SK-N-SH (cell line): ENCODE data around the gene VLDLR. TPM values are rescaled to one million over a fixed set of nuclear protein-coding genes. Genes with fewer than 3 reads are reported as not detected.

Source experiments
- CTCF ChIA-PET: fragments of 300-600, 350-600 bp; formaldehyde crosslinking; extraction: SDS; loops from one replicate; lab custom pipeline; 2021; lab: Yijun Ruan, JAX
- POLR2A ChIA-PET: fragments of 350-600 bp; sonication (Branson Sonifier 250); formaldehyde crosslinking; extraction: SDS; loops from one replicate; lab custom pipeline; 2020; ENCODE audit warnings: antibody characterized with exemption, inconsistent platforms; lab: Yijun Ruan, JAX
- DNase-seq: peaks from one replicate; pipeline ENCODE4 v3.0.0; 2012
- H2AFZ ChIP-seq: fragments of 200-600 bp; sonication (generic); 2 replicates; pipeline ENCODE4 v1.8.1; 2016; ENCODE audit warnings: antibody characterized with exemption, mild to moderate bottlenecking, low read depth
- H3F3A ChIP-seq: fragments of 200-600 bp; sonication (generic); replicated peaks from 2 replicates; pipeline ENCODE3; 2016; ENCODE audit warnings: antibody characterized with exemption, mild to moderate bottlenecking; ENCODE audit not compliant: insufficient read depth
- H3K27ac ChIP-seq, 2 experiments: fragments of 200-500 bp in 1 of 2; fragments of 200-600 bp in 1 of 2; sonication (Bioruptor generic) in 1 of 2; sonication (generic), shearing (Covaris generic) in 1 of 2; 2 replicates each; pipeline versions ENCODE4 v1.5.1 to v1.6.1; 2014 to 2016; ENCODE audit warnings: low read depth in 2 of 2, inconsistent platforms in 1 of 2, low read length in 1 of 2, mild to moderate bottlenecking in 1 of 2, mixed read lengths in 1 of 2
- H3K27me3 ChIP-seq: fragments of 200-600 bp; sonication (generic), shearing (Covaris generic); 2 replicates; pipeline ENCODE4 v1.6.1; 2016; ENCODE audit warnings: mixed run types; ENCODE audit not compliant: insufficient read depth
- H3K36me3 ChIP-seq, 2 experiments: fragments of 200-500 bp in 1 of 2; fragments of 200-600 bp in 1 of 2; sonication (Bioruptor generic) in 1 of 2; sonication (generic) in 1 of 2; replicated peaks in 1 of 2; 2 replicates each; pipeline versions ENCODE3 to v1.5.1; 2014 to 2016; ENCODE audit warnings: low read length in 1 of 2, mild to moderate bottlenecking in 1 of 2; ENCODE audit not compliant: insufficient read depth in 2 of 2, control insufficient read depth in 1 of 2
- H3K4me1 ChIP-seq, 2 experiments: fragments of 200-500 bp in 1 of 2; fragments of 200-600 bp in 1 of 2; sonication (Bioruptor generic) in 1 of 2; sonication (generic), shearing (Covaris generic) in 1 of 2; 2 replicates each; pipeline versions ENCODE4 v1.5.1 to v1.6.1; 2014 to 2016; ENCODE audit warnings: low read depth in 1 of 2, low read length in 1 of 2, mixed run types in 1 of 2; ENCODE audit not compliant: insufficient read depth in 2 of 2, control insufficient read depth in 1 of 2
- H3K4me2 ChIP-seq: fragments of 200-600 bp; sonication (generic), shearing (Covaris generic); 2 replicates; pipeline ENCODE4 v1.6.1; 2017; ENCODE audit warnings: mixed run types
- H3K4me3 ChIP-seq, 2 experiments: fragments of 200-500 bp in 1 of 2; fragments of 200-600 bp in 1 of 2; sonication (Bioruptor generic) in 1 of 2; sonication (generic), shearing (Covaris generic) in 1 of 2; 2 replicates each; pipeline versions ENCODE4 v1.5.1 to v1.8.1; 2014 to 2016; ENCODE audit warnings: low read depth in 2 of 2, inconsistent platforms in 1 of 2, low read length in 1 of 2, mild to moderate bottlenecking in 1 of 2, mixed read lengths in 1 of 2, moderate library complexity in 1 of 2
- H3K79me2 ChIP-seq: fragments of 200-600 bp; sonication (generic); 2 replicates; pipeline ENCODE4 v1.8.1; 2017; ENCODE audit warnings: mild to moderate bottlenecking; ENCODE audit not compliant: insufficient read depth
- H3K9ac ChIP-seq: fragments of 200-600 bp; sonication (generic); 2 replicates; pipeline ENCODE4 v1.6.1; 2017; ENCODE audit warnings: mixed run types
- H3K9me2 ChIP-seq: fragments of 200-600 bp; sonication (generic); 2 replicates; pipeline ENCODE4 v1.6.1; 2017; ENCODE audit warnings: mixed run types
- H3K9me3 ChIP-seq: fragments of 200-600 bp; sonication (generic); 2 replicates; pipeline ENCODE4 v1.6.1; 2017; ENCODE audit warnings: mixed run types, mild to moderate bottlenecking, moderate library complexity
- H4K20me1 ChIP-seq: fragments of 200-600 bp; sonication (generic); 2 replicates; pipeline ENCODE4 v1.6.1; 2017; ENCODE audit warnings: mild to moderate bottlenecking, mixed run types; ENCODE audit not compliant: insufficient read depth
- CHD2 ChIP-seq: fragments of 150-350 bp; IDR thresholded peaks from 2 replicates; pipeline ENCODE4 v1.6.1; 2018; ENCODE audit warnings: low read length; ENCODE audit not compliant: partially characterized antibody
- ELF1 ChIP-seq: IDR thresholded peaks from 2 replicates; pipeline ENCODE4 v1.4.0; 2012
- EZH2phosphoT487 ChIP-seq: fragments of 200-600 bp; sonication (generic); IDR thresholded peaks from 2 replicates; pipeline ENCODE4 v1.6.1; 2017; ENCODE audit warnings: low read depth, mixed run types, mild to moderate bottlenecking, antibody characterized with exemption, moderate library complexity, borderline replicate concordance
- MXI1 ChIP-seq: IDR thresholded peaks from 2 replicates; pipeline ENCODE4 v1.6.1; 2012; ENCODE audit warnings: mild to moderate bottlenecking, low read depth, low read length, improper control_type of control experiment
- NFIC ChIP-seq: IDR thresholded peaks from 2 replicates; pipeline ENCODE4 v1.4.0; 2012; ENCODE audit warnings: borderline replicate concordance
- NRF1 ChIP-seq: IDR thresholded peaks from 2 replicates; pipeline ENCODE4 v1.6.1; 2012; ENCODE audit warnings: low read depth, mild to moderate bottlenecking, low read length
- POLR2AphosphoS5 ChIP-seq: IDR thresholded peaks from 2 replicates; pipeline ENCODE4 v1.6.1; 2012; ENCODE audit warnings: low read depth, low read length
- RAD21 ChIP-seq: IDR thresholded peaks from 2 replicates; pipeline ENCODE4 v1.6.1; 2012; ENCODE audit warnings: mild to moderate bottlenecking, low read length
- RCOR1 ChIP-seq: fragments of 150-350 bp; IDR thresholded peaks from 2 replicates; pipeline ENCODE4 v1.6.1; 2017; ENCODE audit warnings: antibody characterized with exemption, low read length
- RXRA ChIP-seq: IDR thresholded peaks from 2 replicates; pipeline ENCODE4 v1.4.0; 2012; ENCODE audit warnings: low read depth, mild to moderate bottlenecking, borderline replicate concordance
- SMC3 ChIP-seq: IDR thresholded peaks from 2 replicates; pipeline ENCODE4 v1.6.1; 2012; ENCODE audit warnings: low read depth, low read length, improper control_type of control experiment
- TAF1 ChIP-seq: IDR thresholded peaks from 2 replicates; pipeline ENCODE4 v1.6.1; 2012; ENCODE audit warnings: low read depth, mild to moderate bottlenecking, low read length, moderate library complexity, borderline replicate concordance
- WGBS: methylation state at CpG from one replicate; pipeline ENCODE4 v1.1.6; 2017; ENCODE audit warnings: low lambda C conversion rate; 5-methylcytosine and 5-hydroxymethylcytosine counted together
- polyA plus RNA-seq, 3 experiments: library from polyadenylated mRNA; depleted of rRNA; stranded (reverse); fragments of >200 nt; gene quantifications; 2 replicates each; pipeline ENCODE4 v1.2.3, GENCODE V29; 2012
- TF ChIP-seq, protein P1 (sequence below): IDR thresholded peaks from 2 replicates; pipeline ENCODE4 v1.4.0; 2012; ENCODE audit warnings: low read depth, borderline replicate concordance
- TF ChIP-seq, protein P2 (sequence below): IDR thresholded peaks from 2 replicates; pipeline ENCODE4 v1.6.1; 2012; ENCODE audit warnings: mild to moderate bottlenecking, low read depth, low read length, moderate library complexity
- TF ChIP-seq, protein P3 (sequence below): IDR thresholded peaks from 2 replicates; pipeline ENCODE4 v1.4.0; 2012; ENCODE audit warnings: low read depth, borderline replicate concordance

The VLDLR gene
- polyA plus RNA-seq, 1 of the 3 experiments (the other 2 are of a cell fraction), result 9.2 TPM

DNA sequence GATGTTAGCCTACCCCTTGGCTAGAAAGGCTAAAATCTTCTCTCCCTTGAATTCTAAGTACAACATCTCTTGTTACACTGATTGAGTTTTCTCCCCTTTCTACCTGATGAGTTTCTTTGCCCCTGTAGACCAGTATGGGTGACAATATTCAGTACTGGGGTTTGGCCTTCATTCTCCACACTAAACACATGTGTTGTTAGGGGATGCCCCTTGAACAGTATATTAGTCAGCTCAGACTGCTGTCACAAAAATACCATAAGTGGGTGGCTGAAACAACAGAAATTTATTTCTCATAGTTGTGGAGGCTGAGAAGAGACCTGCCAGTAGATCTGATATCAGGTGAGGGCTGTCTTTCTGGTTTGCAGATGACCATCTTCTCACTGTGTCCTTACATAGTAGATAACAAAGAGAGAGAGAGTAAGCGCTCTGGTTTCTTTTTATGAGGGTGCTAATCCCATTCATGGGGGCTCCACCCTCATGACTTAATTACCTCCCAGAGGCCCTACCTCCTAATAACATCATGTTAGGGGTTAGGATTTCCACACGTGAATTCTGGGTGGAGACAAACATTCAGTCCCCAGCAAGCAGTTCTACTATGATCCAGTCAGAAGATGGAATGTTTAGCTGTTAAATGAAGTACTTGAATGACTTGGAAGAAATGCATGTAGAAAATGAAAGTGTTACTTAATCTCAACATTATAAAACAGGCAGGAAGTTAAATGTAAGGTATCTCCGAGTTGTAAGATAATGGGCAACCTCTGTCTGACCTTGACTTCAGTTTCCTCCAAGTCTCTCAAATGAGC, 17.5 kb downstream of the VLDLR start:
- Histone ChIP-seq H2AFZ (no peak overlapping the region), H3K4me2 (no peak overlapping the region), H3K27me3 (no peaks in the 10 kb centered on the region), H4K20me1 (no peaks in the 10 kb centered on the region), H3K4me1 (no peaks in the 10 kb centered on the region; a peak in 1 of 4 replicates), H3K79me2 (no peaks in the 10 kb centered on the region), H3K36me3 (peaks cover 9 to 39% of the 10 kb centered on the region in 2 experiments), H3K9me2 (no peaks in the 10 kb centered on the region), H3K9ac (no peak overlapping the region), H3F3A (no peaks in the 10 kb centered on the region), H3K9me3 (no peaks in the 10 kb centered on the region), H3K4me3 (no peak overlapping the region), H3K27ac (no peak overlapping the region)
- 100% methylated on average over 3 of the region's 3 CpGs for WGBS
- no peak for TF ChIP-seq TAF1
- TF ChIP-seq RCOR1, result no peak
- no peak for TF ChIP-seq POLR2AphosphoS5
- TF ChIP-seq NRF1, result no peak
- TF ChIP-seq RAD21, result no peak
- ChIA-PET POLR2A (no interaction called here), CTCF (interaction anchor here (1.5 kb wide), 1 partner anchor 89 kb away, joined by 5 read pairs; no protein-coding TSS in a partner anchor)
- no peak for DNase-seq

DNA sequence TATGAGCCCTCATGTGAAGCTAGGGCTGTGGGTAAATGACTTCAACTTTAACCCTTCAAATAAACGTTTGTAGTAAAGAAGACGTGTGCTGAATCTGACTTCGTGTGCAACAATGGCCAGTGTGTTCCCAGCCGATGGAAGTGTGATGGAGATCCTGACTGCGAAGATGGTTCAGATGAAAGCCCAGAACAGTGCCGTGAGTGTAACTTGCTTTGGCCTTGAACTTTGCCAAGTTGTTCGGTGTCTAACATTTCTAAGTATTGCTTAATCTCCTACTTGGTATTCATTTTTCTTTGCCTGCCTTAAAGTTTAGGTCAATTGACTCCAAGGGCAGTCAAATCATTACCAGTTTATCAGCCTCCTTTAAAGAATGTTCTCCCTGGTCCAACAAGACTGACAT, 18.2 kb downstream of the VLDLR start:
- no peak overlapping the region for H2AFZ ChIP-seq
- ChIA-PET CTCF (interaction anchor here (1.4 kb wide), 1 partner anchor 11 kb away, joined by 3 read pairs; no protein-coding TSS in a partner anchor), POLR2A (no interaction called here)
- no peaks in the 10 kb centered on the region for H3K9me3 ChIP-seq
- no peaks in the 10 kb centered on the region for H3K79me2 ChIP-seq
- no peak for DNase-seq
- H3K4me1 ChIP-seq, result no peaks in the 10 kb centered on the region
- H3K27ac ChIP-seq, result no peak overlapping the region
- WGBS, result 85% methylated on average over 7 of the region's 7 CpGs
- TF ChIP-seq CHD2 (no peak), EZH2phosphoT487 (no peak), ELF1 (no peak), NFIC (no peak), SMC3 (no peak), MXI1 (no peak), RXRA (no peak)
- TF ChIP-seq, protein P1, sequence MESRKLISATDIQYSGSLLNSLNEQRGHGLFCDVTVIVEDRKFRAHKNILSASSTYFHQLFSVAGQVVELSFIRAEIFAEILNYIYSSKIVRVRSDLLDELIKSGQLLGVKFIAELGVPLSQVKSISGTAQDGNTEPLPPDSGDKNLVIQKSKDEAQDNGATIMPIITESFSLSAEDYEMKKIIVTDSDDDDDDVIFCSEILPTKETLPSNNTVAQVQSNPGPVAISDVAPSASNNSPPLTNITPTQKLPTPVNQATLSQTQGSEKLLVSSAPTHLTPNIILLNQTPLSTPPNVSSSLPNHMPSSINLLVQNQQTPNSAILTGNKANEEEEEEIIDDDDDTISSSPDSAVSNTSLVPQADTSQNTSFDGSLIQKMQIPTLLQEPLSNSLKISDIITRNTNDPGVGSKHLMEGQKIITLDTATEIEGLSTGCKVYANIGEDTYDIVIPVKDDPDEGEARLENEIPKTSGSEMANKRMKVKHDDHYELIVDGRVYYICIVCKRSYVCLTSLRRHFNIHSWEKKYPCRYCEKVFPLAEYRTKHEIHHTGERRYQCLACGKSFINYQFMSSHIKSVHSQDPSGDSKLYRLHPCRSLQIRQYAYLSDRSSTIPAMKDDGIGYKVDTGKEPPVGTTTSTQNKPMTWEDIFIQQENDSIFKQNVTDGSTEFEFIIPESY, result no peak
- TF ChIP-seq, protein P2, sequence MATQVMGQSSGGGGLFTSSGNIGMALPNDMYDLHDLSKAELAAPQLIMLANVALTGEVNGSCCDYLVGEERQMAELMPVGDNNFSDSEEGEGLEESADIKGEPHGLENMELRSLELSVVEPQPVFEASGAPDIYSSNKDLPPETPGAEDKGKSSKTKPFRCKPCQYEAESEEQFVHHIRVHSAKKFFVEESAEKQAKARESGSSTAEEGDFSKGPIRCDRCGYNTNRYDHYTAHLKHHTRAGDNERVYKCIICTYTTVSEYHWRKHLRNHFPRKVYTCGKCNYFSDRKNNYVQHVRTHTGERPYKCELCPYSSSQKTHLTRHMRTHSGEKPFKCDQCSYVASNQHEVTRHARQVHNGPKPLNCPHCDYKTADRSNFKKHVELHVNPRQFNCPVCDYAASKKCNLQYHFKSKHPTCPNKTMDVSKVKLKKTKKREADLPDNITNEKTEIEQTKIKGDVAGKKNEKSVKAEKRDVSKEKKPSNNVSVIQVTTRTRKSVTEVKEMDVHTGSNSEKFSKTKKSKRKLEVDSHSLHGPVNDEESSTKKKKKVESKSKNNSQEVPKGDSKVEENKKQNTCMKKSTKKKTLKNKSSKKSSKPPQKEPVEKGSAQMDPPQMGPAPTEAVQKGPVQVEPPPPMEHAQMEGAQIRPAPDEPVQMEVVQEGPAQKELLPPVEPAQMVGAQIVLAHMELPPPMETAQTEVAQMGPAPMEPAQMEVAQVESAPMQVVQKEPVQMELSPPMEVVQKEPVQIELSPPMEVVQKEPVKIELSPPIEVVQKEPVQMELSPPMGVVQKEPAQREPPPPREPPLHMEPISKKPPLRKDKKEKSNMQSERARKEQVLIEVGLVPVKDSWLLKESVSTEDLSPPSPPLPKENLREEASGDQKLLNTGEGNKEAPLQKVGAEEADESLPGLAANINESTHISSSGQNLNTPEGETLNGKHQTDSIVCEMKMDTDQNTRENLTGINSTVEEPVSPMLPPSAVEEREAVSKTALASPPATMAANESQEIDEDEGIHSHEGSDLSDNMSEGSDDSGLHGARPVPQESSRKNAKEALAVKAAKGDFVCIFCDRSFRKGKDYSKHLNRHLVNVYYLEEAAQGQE, result no peak
- TF ChIP-seq, protein P3, sequence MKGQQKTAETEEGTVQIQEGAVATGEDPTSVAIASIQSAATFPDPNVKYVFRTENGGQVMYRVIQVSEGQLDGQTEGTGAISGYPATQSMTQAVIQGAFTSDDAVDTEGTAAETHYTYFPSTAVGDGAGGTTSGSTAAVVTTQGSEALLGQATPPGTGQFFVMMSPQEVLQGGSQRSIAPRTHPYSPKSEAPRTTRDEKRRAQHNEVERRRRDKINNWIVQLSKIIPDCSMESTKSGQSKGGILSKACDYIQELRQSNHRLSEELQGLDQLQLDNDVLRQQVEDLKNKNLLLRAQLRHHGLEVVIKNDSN, result no peak
- H4K20me1 ChIP-seq, result no peaks in the 10 kb centered on the region
- H3F3A ChIP-seq, result no peaks in the 10 kb centered on the region
- H3K9me2 ChIP-seq, result no peaks in the 10 kb centered on the region
- H3K9ac ChIP-seq, result no peak overlapping the region
- no peaks in the 10 kb centered on the region for H3K27me3 ChIP-seq
- H3K36me3 ChIP-seq, result peaks cover 14 to 42% of the 10 kb centered on the region in 2 experiments
- H3K4me3 ChIP-seq, result no peak overlapping the region
- no peak overlapping the region for H3K4me2 ChIP-seq
